Ovary (tissue), 3 donors: ENCODE results near the gene NKAIN4.

Experiments used
- CTCF ChIP-seq, 3 donors: fragments of 450-650 bp in 2 of 3; fragments of 200-600 bp in 1 of 3; IDR thresholded peaks; one replicate each; pipeline versions ENCODE4 v1.5.1 to v1.8.0; 2016 to 2022; ENCODE audit warnings: antibody characterized with exemption in 3 of 3, mild to moderate bottlenecking in 1 of 3
- EP300 ChIP-seq: sonication (generic); formaldehyde crosslinking; IDR thresholded peaks from one replicate; pipeline ENCODE4 v1.6.1; 2017; ENCODE audit warnings: antibody characterized with exemption
- POLR2A ChIP-seq: fragments of 450-650 bp; IDR thresholded peaks from one replicate; pipeline ENCODE4 v1.6.1; 2017; ENCODE audit warnings: antibody characterized with exemption, mild to moderate bottlenecking, moderate library complexity
- donor health status: DM: no; HTN: no; CAD: no.

GRCh38 chr20:63290677-63291472 is 36.6 kb upstream of the NKAIN4 start:
- peak in 1 of 3 donors; percentile 28 for TF ChIP-seq CTCF (IDR thresholded peaks at IDR 0.05)
- no peak for TF ChIP-seq POLR2A
- no peak for TF ChIP-seq EP300
